Measurements from ENCODE around the gene ST3GAL5. TPM values are rescaled to one million over a fixed set of nuclear protein-coding genes. Genes with fewer than 3 reads are reported as not detected.
"Not testable (repeated sequence)": the region's sequence is repeated elsewhere in the genome, so short reads cannot be mapped to it uniquely, and the experiment has no call there.

Gene ST3GAL5
- total and polyA plus RNA-seq, 4 experiments from 2014 or later: 8.0 to 41.7 (median 25.2) TPM

GRCh38 chr2:85933753-85934594 lies 45.2 kb upstream of the ST3GAL5 start:
- Histone ChIP-seq H3K9me3 (ENCODE audit: control insufficient read depth in 1 of 2, low read length in 2 of 2) (no peaks in the 10 kb centered on the region), H3K27me3 (ENCODE audit: insufficient read depth, low read length) (no peaks in the 10 kb centered on the region), H3K36me3 (ENCODE audit: insufficient read depth, low read length) (no peaks in the 10 kb centered on the region), H3K27ac (ENCODE audit: low read depth, low read length) (no peak overlapping the region), H3K4me1 (ENCODE audit: insufficient read depth, low read length) (peaks cover 7% of the 10 kb centered on the region), H3K4me3 (ENCODE audit: low read length in 2 of 2) (no peak overlapping the region)
- ChIA-PET CTCF (ENCODE audit: partially characterized antibody) (no interaction called here), POLR2A (ENCODE audit: partially characterized antibody) (no interaction called here)
- Mint-ChIP-seq H3K36me3 (no peaks in the 10 kb centered on the region), H3K4me1 (peaks cover 10 to 13% (median 12%) of the 10 kb centered on the region in 4 donors), H3K27me3 (no peaks in the 10 kb centered on the region), H3K27ac (peak overlapping the region in 1 of 7 donors; percentile 82), H3K9me3 (no peaks in the 10 kb centered on the region), H3K4me3 (no peak overlapping the region)
- intact Hi-C loops (cut with micrococcal nuclease): no loop called here
- no peak for DNase-seq

DNA sequence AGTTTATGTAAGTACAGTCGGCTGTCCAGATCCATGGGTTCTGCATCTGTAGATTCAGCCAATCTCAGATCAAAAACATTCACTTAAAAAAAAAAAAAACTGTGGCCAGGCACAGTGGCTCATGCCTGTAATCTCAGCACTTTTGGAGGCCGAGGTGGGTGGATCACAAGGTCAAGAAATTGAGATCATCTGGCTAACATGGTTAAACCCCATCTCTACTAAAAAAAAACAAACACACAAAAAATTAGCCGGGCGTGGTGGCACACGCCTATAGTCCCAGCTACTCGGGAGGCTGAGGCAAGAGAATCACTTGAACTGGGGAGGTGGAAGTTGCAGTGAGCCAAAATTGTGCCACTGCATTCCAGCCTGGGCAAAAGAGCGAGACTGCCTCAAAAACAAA lies 42.4 kb upstream of the ST3GAL5 start:
- H3K9me3 ChIP-seq (ENCODE audit: control insufficient read depth in 1 of 2, low read length in 2 of 2); H3K4me1 ChIP-seq (ENCODE audit: insufficient read depth, low read length); H3K9me3 Mint-ChIP-seq; H3K27ac ChIP-seq (ENCODE audit: low read depth, low read length); H3K36me3 ChIP-seq (ENCODE audit: insufficient read depth, low read length); H3K27me3 ChIP-seq (ENCODE audit: insufficient read depth, low read length); H3K27ac Mint-ChIP-seq; H3K36me3 Mint-ChIP-seq; H3K4me3 ChIP-seq (ENCODE audit: low read length in 2 of 2); H3K4me3 Mint-ChIP-seq; DNase-seq; intact Hi-C loops (cut with micrococcal nuclease); POLR2A ChIA-PET (ENCODE audit: partially characterized antibody); H3K27me3 Mint-ChIP-seq: not testable (repeated sequence)
- peaks cover 15 to 22% (median 15%) of the 10 kb centered on the region in 4 donors for H3K4me1 Mint-ChIP-seq
- CTCF ChIA-PET (ENCODE audit: partially characterized antibody): interaction anchor here (1.2 to 1.3 kb wide), 2 partner anchors 104 to 111 kb away, joined by 3 to 6 read pairs; no protein-coding TSS in a partner anchor

GRCh38 chr2:85930129-85931124 lies 41.6 kb upstream of the ST3GAL5 start:
- Histone ChIP-seq H3K27ac (ENCODE audit: low read depth, low read length) (no peak overlapping the region), H3K9me3 (ENCODE audit: control insufficient read depth in 1 of 2, low read length in 2 of 2) (no peaks in the 10 kb centered on the region), H3K27me3 (ENCODE audit: insufficient read depth, low read length) (no peaks in the 10 kb centered on the region), H3K4me1 (ENCODE audit: insufficient read depth, low read length) (peaks cover 7% of the 10 kb centered on the region), H3K4me3 (ENCODE audit: low read length in 2 of 2) (no peak overlapping the region), H3K36me3 (ENCODE audit: insufficient read depth, low read length) (no peaks in the 10 kb centered on the region)
- POLR2A ChIA-PET (ENCODE audit: partially characterized antibody): no interaction called here
- Mint-ChIP-seq H3K4me3 (no peak overlapping the region), H3K9me3 (no peaks in the 10 kb centered on the region), H3K27me3 (no peaks in the 10 kb centered on the region), H3K36me3 (no peaks in the 10 kb centered on the region), H3K4me1 (peaks cover 15 to 22% (median 15%) of the 10 kb centered on the region in 4 donors), H3K27ac (no peak overlapping the region)
- intact Hi-C loops (cut with micrococcal nuclease): no loop called here
- no peak for DNase-seq
- CTCF ChIA-PET (ENCODE audit: partially characterized antibody): no interaction called here

GRCh38 chr2:85929096-85930050 lies 40.6 kb upstream of the ST3GAL5 start:
- Mint-ChIP-seq H3K4me3 (no peak overlapping the region), H3K9me3 (no peaks in the 10 kb centered on the region), H3K27ac (peak overlapping the region in 1 of 7 donors; percentile 62), H3K27me3 (peaks cover 0 to 4% of the 10 kb centered on the region in 2 donors), H3K36me3 (no peaks in the 10 kb centered on the region), H3K4me1 (peaks cover 18 to 29% (median 21%) of the 10 kb centered on the region in 4 donors)
- Histone ChIP-seq H3K27ac (ENCODE audit: low read depth, low read length) (no peak overlapping the region), H3K9me3 (ENCODE audit: control insufficient read depth in 1 of 2, low read length in 2 of 2) (no peaks in the 10 kb centered on the region), H3K27me3 (ENCODE audit: insufficient read depth, low read length) (no peaks in the 10 kb centered on the region), H3K4me1 (ENCODE audit: insufficient read depth, low read length) (peaks cover 14% of the 10 kb centered on the region), H3K4me3 (ENCODE audit: low read length in 2 of 2) (no peak overlapping the region), H3K36me3 (ENCODE audit: insufficient read depth, low read length) (no peaks in the 10 kb centered on the region)
- intact Hi-C loops (cut with micrococcal nuclease): no loop called here
- ChIA-PET POLR2A (ENCODE audit: partially characterized antibody) (interaction anchor here (0.8 kb wide), 1 partner anchor 30 kb away, joined by 3 read pairs; no protein-coding TSS in a partner anchor), CTCF (ENCODE audit: partially characterized antibody) (no interaction called here)
- no peak for DNase-seq

GRCh38 chr2:85926931-85927661 lies 38.3 kb upstream of the ST3GAL5 start:
- ChIA-PET CTCF (ENCODE audit: partially characterized antibody) (interaction anchor here (1.2 kb wide), 1 partner anchor 153 kb away, joined by 3 read pairs; no protein-coding TSS in a partner anchor), POLR2A (ENCODE audit: partially characterized antibody) (interaction anchor here (0.5 kb wide), 1 partner anchor 50 kb away, joined by 3 read pairs; no protein-coding TSS in a partner anchor)
- DNase-seq: no peak
- H3K4me3 Mint-ChIP-seq: no peak overlapping the region
- Histone ChIP-seq H3K4me3 (ENCODE audit: low read length in 2 of 2) (no peak overlapping the region), H3K4me1 (ENCODE audit: insufficient read depth, low read length) (peaks cover 9% of the 10 kb centered on the region), H3K27ac (ENCODE audit: low read depth, low read length) (no peak overlapping the region), H3K9me3 (ENCODE audit: control insufficient read depth in 1 of 2, low read length in 2 of 2) (no peaks in the 10 kb centered on the region), H3K36me3 (ENCODE audit: insufficient read depth, low read length) (no peaks in the 10 kb centered on the region), H3K27me3 (ENCODE audit: insufficient read depth, low read length) (no peaks in the 10 kb centered on the region)
- no peak overlapping the region for H3K27ac Mint-ChIP-seq
- peaks cover 0 to 4% of the 10 kb centered on the region in 2 donors for H3K27me3 Mint-ChIP-seq
- no peaks in the 10 kb centered on the region for H3K36me3 Mint-ChIP-seq
- H3K4me1 Mint-ChIP-seq: peaks cover 10 to 23% (median 13%) of the 10 kb centered on the region in 4 donors
- intact Hi-C loops (cut with micrococcal nuclease): no loop called here
- no peaks in the 10 kb centered on the region for H3K9me3 Mint-ChIP-seq

DNA sequence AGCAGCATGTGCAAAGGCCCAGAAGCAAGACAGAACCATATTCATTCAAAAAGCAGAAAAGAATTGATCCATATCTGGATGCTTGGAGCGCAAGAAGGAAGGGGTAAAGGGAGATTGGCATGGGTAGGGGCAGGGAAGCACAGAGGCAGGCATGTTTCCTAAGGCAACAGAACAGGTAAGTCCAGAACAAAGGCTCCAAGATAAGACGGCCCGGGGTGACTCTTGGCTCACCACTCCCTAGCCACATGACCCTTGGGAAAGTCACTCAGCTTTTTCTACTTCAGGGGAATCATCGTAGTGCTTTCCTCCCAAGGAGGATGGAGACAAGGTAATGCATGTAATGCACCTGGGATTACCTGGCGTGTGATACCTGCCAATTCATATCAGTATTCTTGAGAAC lies 37.7 kb upstream of the ST3GAL5 start:
- H3K27ac Mint-ChIP-seq: no peak overlapping the region
- H3K4me3 Mint-ChIP-seq: no peak overlapping the region
- no peaks in the 10 kb centered on the region for H3K9me3 ChIP-seq (ENCODE audit: control insufficient read depth in 1 of 2, low read length in 2 of 2)
- intact Hi-C loops (cut with micrococcal nuclease): no loop called here
- H3K27me3 Mint-ChIP-seq: peaks cover 0 to 4% of the 10 kb centered on the region in 2 donors
- H3K27me3 ChIP-seq (ENCODE audit: insufficient read depth, low read length): no peaks in the 10 kb centered on the region
- CTCF ChIA-PET (ENCODE audit: partially characterized antibody): no interaction called here
- H3K27ac ChIP-seq (ENCODE audit: low read depth, low read length): no peak overlapping the region
- H3K4me1 ChIP-seq (ENCODE audit: insufficient read depth, low read length): peaks cover 7% of the 10 kb centered on the region
- peaks cover 9 to 18% (median 13%) of the 10 kb centered on the region in 4 donors for H3K4me1 Mint-ChIP-seq
- DNase-seq: no peak
- H3K36me3 ChIP-seq (ENCODE audit: insufficient read depth, low read length): no peaks in the 10 kb centered on the region
- H3K4me3 ChIP-seq (ENCODE audit: low read length in 2 of 2): no peak overlapping the region
- H3K9me3 Mint-ChIP-seq: no peaks in the 10 kb centered on the region
- POLR2A ChIA-PET (ENCODE audit: partially characterized antibody): no interaction called here
- H3K36me3 Mint-ChIP-seq: no peaks in the 10 kb centered on the region

Measured in CD4-positive, alpha-beta memory T cell (primary cell).